Astrocyte (in vitro differentiated cells and primary cell): ENCODE data around the gene VPS13D. TPM values are rescaled to one million over a fixed set of nuclear protein-coding genes. Genes with fewer than 3 reads are reported as not detected.

Source experiments
- DNase-seq: peaks from one replicate; pipeline ENCODE4 v3.0.0-alpha.2; 2010; ENCODE audit warnings: low read depth
- FAIRE-seq: peaks from 2 replicates; lab custom pipeline; 2011; peaks lifted over from hg19 to GRCh38; lab: Jason Lieb, UNC
- H2AFZ ChIP-seq: 2 replicates; pipeline ENCODE4 v1.6.0; 2012; ENCODE audit warnings: low read depth, low read length, inconsistent platforms
- H3K27ac ChIP-seq: 2 replicates; pipeline ENCODE4 v1.5.1; 2011; ENCODE audit warnings: low read depth, low read length, inconsistent platforms
- H3K27me3 ChIP-seq: 2 replicates; pipeline ENCODE4 v1.6.0; 2011; ENCODE audit warnings: low read length, inconsistent platforms; ENCODE audit not compliant: insufficient read depth
- H3K36me3 ChIP-seq: 2 replicates; pipeline ENCODE4 v1.5.1; 2011; ENCODE audit warnings: low read length, inconsistent platforms; ENCODE audit not compliant: insufficient read depth
- H3K4me1 ChIP-seq: 2 replicates; pipeline ENCODE4 v1.5.1; 2011; ENCODE audit warnings: low read length, inconsistent platforms; ENCODE audit not compliant: insufficient read depth
- H3K4me2 ChIP-seq: 2 replicates; pipeline ENCODE4 v1.6.0; 2012; ENCODE audit warnings: low read length, inconsistent platforms
- H3K4me3 ChIP-seq: 2 replicates; pipeline ENCODE4 v1.5.1; 2011; ENCODE audit warnings: low read depth, mild to moderate bottlenecking, low read length, inconsistent platforms; ENCODE audit not compliant: insufficient read depth
- H3K79me2 ChIP-seq: 2 replicates; pipeline ENCODE4 v1.6.0; 2012; ENCODE audit warnings: mild to moderate bottlenecking, low read length, inconsistent platforms; ENCODE audit not compliant: insufficient read depth
- H3K9ac ChIP-seq: 2 replicates; pipeline ENCODE4 v1.6.0; 2012; ENCODE audit warnings: mild to moderate bottlenecking, low read length, inconsistent platforms
- H3K9me3 ChIP-seq: 2 replicates; pipeline ENCODE4 v1.5.1; 2012; ENCODE audit warnings: low read depth, mild to moderate bottlenecking, low read length, inconsistent platforms; ENCODE audit not compliant: insufficient read depth
- H4K20me1 ChIP-seq: 2 replicates; pipeline ENCODE4 v1.6.0; 2012; ENCODE audit warnings: low read length, inconsistent platforms; ENCODE audit not compliant: insufficient read depth
- H3K27ac Mint-ChIP-seq: one replicate; pipeline ENCODE4 v1.8.0; 2021; ENCODE audit warnings: mild to moderate bottlenecking, mixed read lengths; ENCODE audit not compliant: unreplicated experiment
- H3K27me3 Mint-ChIP-seq: one replicate; pipeline ENCODE4 v1.8.0; 2021; ENCODE audit warnings: low read depth, mixed read lengths; ENCODE audit not compliant: unreplicated experiment
- H3K36me3 Mint-ChIP-seq: one replicate; pipeline ENCODE4 v1.8.0; 2021; ENCODE audit warnings: low read depth, mixed read lengths; ENCODE audit not compliant: unreplicated experiment
- H3K4me1 Mint-ChIP-seq: one replicate; pipeline ENCODE4 v1.8.0; 2021; ENCODE audit warnings: low read depth, mixed read lengths; ENCODE audit not compliant: unreplicated experiment
- H3K4me3 Mint-ChIP-seq: one replicate; pipeline ENCODE4 v1.8.0; 2021; ENCODE audit warnings: mild to moderate bottlenecking, moderate library complexity, mixed read lengths; ENCODE audit not compliant: unreplicated experiment
- H3K9me3 Mint-ChIP-seq: one replicate; pipeline ENCODE4 v1.8.0; 2021; ENCODE audit warnings: mild to moderate bottlenecking, mixed read lengths; ENCODE audit not compliant: unreplicated experiment
- CTCF ChIP-seq: IDR thresholded peaks from 2 replicates; pipeline ENCODE4 v1.5.1; 2011; ENCODE audit warnings: low read depth, mild to moderate bottlenecking, inconsistent platforms, low read length, moderate library complexity; ENCODE audit not compliant: insufficient read depth
- EZH2 ChIP-seq: IDR thresholded peaks from 2 replicates; pipeline ENCODE4 v1.6.1; 2012; ENCODE audit warnings: mild to moderate bottlenecking, low read length, inconsistent platforms; ENCODE audit not compliant: insufficient read depth
- total RNA-seq: library from RNA; stranded (reverse); gene quantifications from 2 replicates; pipeline ENCODE4 v1.2.1, GENCODE V29; 2021

Gene VPS13D
- total RNA-seq, 1 donor from 2014 or later, result 25.9 TPM

DNA sequence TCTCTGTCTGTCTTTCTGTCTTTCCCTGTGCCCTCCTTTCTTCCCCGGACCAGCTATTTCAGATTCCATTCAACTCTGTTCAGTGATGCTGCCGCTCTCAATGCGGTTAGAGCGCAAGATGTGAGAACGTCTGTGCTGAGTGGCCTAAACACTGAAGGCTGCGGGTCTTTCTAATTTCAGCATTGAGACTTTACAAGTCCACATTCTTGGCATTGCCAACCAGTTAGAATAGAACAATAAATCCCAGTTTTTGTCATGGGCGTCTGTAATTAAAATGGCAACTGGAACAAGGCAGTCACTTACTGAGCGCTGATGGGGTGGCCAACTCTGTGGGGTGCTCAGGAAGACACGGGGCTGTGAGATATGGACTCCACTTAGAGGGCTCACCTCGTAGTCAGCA lies 275.4 kb downstream of the VPS13D start:
- Mint-ChIP-seq H3K4me1 (no peaks in the 10 kb centered on the region), H3K36me3 (peaks cover 20% of the 10 kb centered on the region), H3K4me3 (no peak overlapping the region), H3K27ac (no peak overlapping the region), H3K9me3 (no peaks in the 10 kb centered on the region), H3K27me3 (no peaks in the 10 kb centered on the region)
- no peak for DNase-seq
- H4K20me1 ChIP-seq, result no peaks in the 10 kb centered on the region
- no peaks in the 10 kb centered on the region for H3K79me2 ChIP-seq
- no peak overlapping the region for H3K4me2 ChIP-seq
- H3K4me1 ChIP-seq, result peaks cover 11% of the 10 kb centered on the region
- H2AFZ ChIP-seq, result no peak overlapping the region
- TF ChIP-seq CTCF, result no peak
- no peak for TF ChIP-seq EZH2
- H3K27me3 ChIP-seq, result no peaks in the 10 kb centered on the region
- no peaks in the 10 kb centered on the region for H3K36me3 ChIP-seq
- H3K27ac ChIP-seq, result no peak overlapping the region
- H3K9ac ChIP-seq, result no peak overlapping the region
- H3K9me3 ChIP-seq, result no peaks in the 10 kb centered on the region
- FAIRE-seq, result no peak
- no peak overlapping the region for H3K4me3 ChIP-seq

DNA sequence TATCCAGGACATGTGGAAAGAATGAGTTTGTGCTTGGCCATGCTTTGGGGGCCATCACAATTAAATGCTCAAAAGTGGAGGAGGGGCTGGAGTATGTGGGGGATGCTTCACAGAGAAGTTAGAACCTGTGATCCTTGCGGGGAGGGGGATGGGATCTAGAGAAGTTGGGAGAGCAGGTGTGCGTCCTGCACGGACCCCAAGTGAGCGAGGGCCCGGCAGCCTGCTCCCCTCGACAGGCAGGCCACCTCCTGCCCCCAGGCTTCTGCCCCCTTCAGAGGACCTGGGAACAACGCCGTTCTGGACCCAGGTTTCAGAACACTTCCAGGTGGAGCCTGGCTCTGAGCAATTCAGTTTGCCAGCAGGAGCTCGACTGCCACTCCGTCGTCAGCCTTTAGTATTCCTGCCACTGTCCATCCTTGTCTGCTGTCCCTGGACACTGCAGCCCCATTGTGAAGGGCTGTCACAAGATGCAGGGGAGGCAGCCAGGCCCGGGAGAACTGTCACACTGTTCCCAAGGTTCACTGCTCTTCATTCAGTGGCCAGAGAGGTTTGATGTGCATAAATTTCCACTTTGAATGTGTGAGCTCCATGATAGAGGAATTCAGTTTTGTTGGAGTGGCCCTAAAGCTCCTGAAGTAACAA lies 275.9 kb downstream of the VPS13D start:
- no peak overlapping the region for H3K4me3 Mint-ChIP-seq
- no peak overlapping the region for H3K4me3 ChIP-seq
- H4K20me1 ChIP-seq, result no peaks in the 10 kb centered on the region
- no peak overlapping the region for H3K27ac ChIP-seq
- no peaks in the 10 kb centered on the region for H3K4me1 Mint-ChIP-seq
- no peaks in the 10 kb centered on the region for H3K27me3 Mint-ChIP-seq
- no peaks in the 10 kb centered on the region for H3K36me3 ChIP-seq
- no peak overlapping the region for H3K4me2 ChIP-seq
- H3K9me3 ChIP-seq, result no peaks in the 10 kb centered on the region
- FAIRE-seq (no peak), DNase-seq (no peak)
- no peak overlapping the region for H3K9ac ChIP-seq
- peaks cover 20% of the 10 kb centered on the region for H3K36me3 Mint-ChIP-seq
- H2AFZ ChIP-seq, result no peak overlapping the region
- H3K27me3 ChIP-seq, result no peaks in the 10 kb centered on the region
- TF ChIP-seq EZH2 (no peak), CTCF (no peak)
- peaks cover 11% of the 10 kb centered on the region for H3K4me1 ChIP-seq
- H3K27ac Mint-ChIP-seq, result no peak overlapping the region
- H3K9me3 Mint-ChIP-seq, result no peaks in the 10 kb centered on the region
- no peaks in the 10 kb centered on the region for H3K79me2 ChIP-seq
